Smooth muscle cell (in vitro differentiated cells): Measurements from ENCODE around the gene TSPAN17. TPM values are rescaled to one million over a fixed set of nuclear protein-coding genes. Genes with fewer than 3 reads are reported as not detected.

ENCODE experiments used
- DNase-seq: peaks from one replicate; lab custom pipeline; 2025; ENCODE audit not compliant: unreplicated experiment; lab: John Stamatoyannopoulos, UW
- H2AFZ ChIP-seq: fragments of 200-600 bp; sonication (generic); 2 replicates; pipeline ENCODE4 v1.6.0; 2016; ENCODE audit warnings: antibody characterized with exemption, low read depth, mild to moderate bottlenecking
- H3F3A ChIP-seq: fragments of 200-600 bp; sonication (generic); 2 replicates; pipeline ENCODE4 v1.6.0; 2017; ENCODE audit warnings: antibody characterized with exemption, low read depth
- H3K27ac ChIP-seq: fragments of 200-600 bp; sonication (generic); 2 replicates; pipeline ENCODE4 v1.5.1; 2016; ENCODE audit warnings: low read depth, mild to moderate bottlenecking
- H3K27me3 ChIP-seq: fragments of 200-600 bp; sonication (generic); 2 replicates; pipeline ENCODE4 v1.6.1; 2016; ENCODE audit warnings: low read depth, mild to moderate bottlenecking
- H3K36me3 ChIP-seq: fragments of 200-600 bp; sonication (generic); 2 replicates; pipeline ENCODE4 v1.5.1; 2016; ENCODE audit warnings: low read depth
- H3K4me1 ChIP-seq: fragments of 200-600 bp; sonication (generic); 2 replicates; pipeline ENCODE4 v1.5.1; 2016; ENCODE audit warnings: low read depth
- H3K4me2 ChIP-seq: fragments of 200-600 bp; sonication (generic); 2 replicates; pipeline ENCODE4 v1.6.0; 2016; ENCODE audit warnings: mild to moderate bottlenecking
- H3K4me3 ChIP-seq: fragments of 200-600 bp; sonication (generic); 2 replicates; pipeline ENCODE4 v1.5.1; 2016; ENCODE audit warnings: mild to moderate bottlenecking
- H3K79me2 ChIP-seq: fragments of 200-600 bp; sonication (generic); 2 replicates; pipeline ENCODE4 v1.6.0; 2016; ENCODE audit warnings: low read depth, mild to moderate bottlenecking
- H3K9ac ChIP-seq: fragments of 200-600 bp; sonication (generic); 2 replicates; pipeline ENCODE4 v1.6.0; 2016; ENCODE audit warnings: low read depth
- H3K9me3 ChIP-seq: fragments of 200-600 bp; sonication (generic); replicated peaks from 2 replicates; pipeline ENCODE4 v1.5.1; 2016; ENCODE audit warnings: low read depth
- H4K20me1 ChIP-seq: fragments of 200-600 bp; sonication (generic); 2 replicates; pipeline ENCODE4 v1.6.0; 2016; ENCODE audit warnings: low read depth
- WGBS: methylation state at CpG from one replicate; pipeline ENCODE4 v1.1.7; 2016; ENCODE audit warnings: low lambda C conversion rate; 5-methylcytosine and 5-hydroxymethylcytosine counted together
- polyA plus RNA-seq: library from polyadenylated mRNA; unstranded; fragments of >200 nt; fragmentation: Nextera tagmentation; extraction: Ambion mirVana; gene quantifications from 2 replicates; pipeline ENCODE4 v1.2.1, GENCODE V29; 2016
- total RNA-seq: library from RNA; depleted of rRNA; stranded (reverse); fragments of >200 nt; gene quantifications from 2 replicates; pipeline ENCODE4 v1.2.3, GENCODE V29; 2014
- TF ChIP-seq, protein P1 (sequence below): fragments of 200-600 bp; sonication (generic); IDR thresholded peaks from 2 replicates; pipeline ENCODE4 v1.5.1; 2017; ENCODE audit warnings: borderline replicate concordance, mild to moderate bottlenecking, antibody characterized with exemption; ENCODE audit not compliant: insufficient read depth, poor library complexity, severe bottlenecking

TSPAN17 gene
- total and polyA plus RNA-seq, 2 experiments from 2014 or later, result 29.7 to 31.0 TPM

DNA sequence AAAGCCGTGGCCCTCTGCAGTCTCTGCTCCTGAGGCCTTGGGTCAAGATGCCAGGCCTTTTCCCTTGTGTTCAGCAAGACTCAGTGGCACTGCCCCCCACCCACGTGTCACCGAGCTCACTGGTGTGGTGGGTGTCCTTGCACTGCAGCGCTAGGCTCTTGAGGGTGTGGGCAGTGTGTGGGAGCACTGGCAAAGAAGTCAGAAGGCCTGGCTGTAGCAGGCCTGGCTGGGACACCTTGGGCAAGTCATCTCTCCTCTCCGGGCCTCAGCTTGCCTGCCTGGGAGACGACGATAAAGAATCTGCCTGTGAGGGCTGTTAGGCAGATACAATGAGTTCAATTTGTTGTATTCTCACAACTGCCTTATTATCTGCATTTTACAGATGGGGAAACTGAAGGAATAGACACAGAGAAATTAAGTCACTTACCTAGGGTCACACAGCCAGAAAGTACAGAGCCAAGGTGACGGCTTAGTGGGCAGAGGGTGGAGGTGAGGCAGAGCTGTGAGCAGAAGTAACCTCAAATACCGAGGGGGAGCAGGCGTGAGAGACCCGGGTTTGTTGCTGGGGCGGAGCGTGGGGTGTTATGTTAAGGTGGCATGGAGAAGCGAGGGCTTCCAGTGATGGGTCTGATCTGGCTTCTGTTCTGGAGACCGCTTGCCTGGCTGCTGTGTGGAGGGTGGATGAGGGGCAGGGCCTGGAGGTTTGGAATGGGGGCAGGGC lies 1.4 kb downstream of the TSPAN17 start:
- TF ChIP-seq, protein P1, sequence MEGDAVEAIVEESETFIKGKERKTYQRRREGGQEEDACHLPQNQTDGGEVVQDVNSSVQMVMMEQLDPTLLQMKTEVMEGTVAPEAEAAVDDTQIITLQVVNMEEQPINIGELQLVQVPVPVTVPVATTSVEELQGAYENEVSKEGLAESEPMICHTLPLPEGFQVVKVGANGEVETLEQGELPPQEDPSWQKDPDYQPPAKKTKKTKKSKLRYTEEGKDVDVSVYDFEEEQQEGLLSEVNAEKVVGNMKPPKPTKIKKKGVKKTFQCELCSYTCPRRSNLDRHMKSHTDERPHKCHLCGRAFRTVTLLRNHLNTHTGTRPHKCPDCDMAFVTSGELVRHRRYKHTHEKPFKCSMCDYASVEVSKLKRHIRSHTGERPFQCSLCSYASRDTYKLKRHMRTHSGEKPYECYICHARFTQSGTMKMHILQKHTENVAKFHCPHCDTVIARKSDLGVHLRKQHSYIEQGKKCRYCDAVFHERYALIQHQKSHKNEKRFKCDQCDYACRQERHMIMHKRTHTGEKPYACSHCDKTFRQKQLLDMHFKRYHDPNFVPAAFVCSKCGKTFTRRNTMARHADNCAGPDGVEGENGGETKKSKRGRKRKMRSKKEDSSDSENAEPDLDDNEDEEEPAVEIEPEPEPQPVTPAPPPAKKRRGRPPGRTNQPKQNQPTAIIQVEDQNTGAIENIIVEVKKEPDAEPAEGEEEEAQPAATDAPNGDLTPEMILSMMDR, result no peak
- H3K27me3 ChIP-seq, result no peaks in the 10 kb centered on the region
- no peaks in the 10 kb centered on the region for H3K36me3 ChIP-seq
- no peak overlapping the region for H3K27ac ChIP-seq
- H3F3A ChIP-seq, result no peaks in the 10 kb centered on the region
- peaks cover 48% of the 10 kb centered on the region for H4K20me1 ChIP-seq
- H2AFZ ChIP-seq, result no peak overlapping the region
- peaks cover 11% of the 10 kb centered on the region for H3K4me1 ChIP-seq
- peak overlapping the region; percentile 95 for H3K4me2 ChIP-seq
- no peak overlapping the region for H3K9ac ChIP-seq
- H3K79me2 ChIP-seq, result peaks cover 14% of the 10 kb centered on the region
- peak overlapping the region; percentile 88 for H3K4me3 ChIP-seq
- WGBS, result 87% methylated on average over 15 of the region's 15 CpGs
- DNase-seq, result no peak
- H3K9me3 ChIP-seq, result no peaks in the 10 kb centered on the region

DNA sequence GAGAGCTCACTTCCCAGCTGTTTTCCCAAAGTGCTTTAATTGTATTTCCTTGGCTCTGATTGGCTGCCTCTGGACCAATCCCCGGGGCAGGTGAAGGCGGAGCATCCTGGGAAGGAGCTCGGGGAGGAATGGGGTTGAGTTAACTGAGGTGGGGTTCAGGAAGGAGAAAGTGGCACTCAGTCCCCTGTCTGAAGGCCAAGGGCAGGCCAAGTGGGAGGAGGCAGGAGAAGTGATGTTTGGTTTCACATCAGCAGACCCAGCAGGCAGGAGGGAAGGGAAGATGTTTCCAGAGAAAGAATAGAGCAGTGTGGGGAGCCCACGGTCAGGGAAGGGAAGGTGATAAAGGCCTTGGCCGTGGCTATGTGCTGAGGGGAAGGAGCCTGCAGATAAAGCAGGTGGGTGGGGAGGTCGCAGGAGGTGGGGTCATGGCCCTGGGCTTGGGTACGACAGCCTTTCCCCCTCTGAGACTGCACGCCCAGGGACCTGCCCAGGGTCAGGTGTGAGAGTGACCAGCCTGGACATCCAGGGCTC lies 3.1 kb downstream of the TSPAN17 start:
- Histone ChIP-seq H3K27me3 (no peaks in the 10 kb centered on the region), H2AFZ (no peak overlapping the region), H3K4me1 (peaks cover 11% of the 10 kb centered on the region), H3F3A (no peaks in the 10 kb centered on the region), H3K79me2 (peaks cover 14% of the 10 kb centered on the region), H3K4me2 (no peak overlapping the region), H3K36me3 (no peaks in the 10 kb centered on the region), H3K27ac (no peak overlapping the region), H3K9ac (no peak overlapping the region), H3K4me3 (no peak overlapping the region), H3K9me3 (no peaks in the 10 kb centered on the region), H4K20me1 (peaks cover 58% of the 10 kb centered on the region)
- TF ChIP-seq, protein P1, result no peak
- DNase-seq, result no peak
- 80% methylated on average over 7 of the region's 8 CpGs for WGBS

DNA sequence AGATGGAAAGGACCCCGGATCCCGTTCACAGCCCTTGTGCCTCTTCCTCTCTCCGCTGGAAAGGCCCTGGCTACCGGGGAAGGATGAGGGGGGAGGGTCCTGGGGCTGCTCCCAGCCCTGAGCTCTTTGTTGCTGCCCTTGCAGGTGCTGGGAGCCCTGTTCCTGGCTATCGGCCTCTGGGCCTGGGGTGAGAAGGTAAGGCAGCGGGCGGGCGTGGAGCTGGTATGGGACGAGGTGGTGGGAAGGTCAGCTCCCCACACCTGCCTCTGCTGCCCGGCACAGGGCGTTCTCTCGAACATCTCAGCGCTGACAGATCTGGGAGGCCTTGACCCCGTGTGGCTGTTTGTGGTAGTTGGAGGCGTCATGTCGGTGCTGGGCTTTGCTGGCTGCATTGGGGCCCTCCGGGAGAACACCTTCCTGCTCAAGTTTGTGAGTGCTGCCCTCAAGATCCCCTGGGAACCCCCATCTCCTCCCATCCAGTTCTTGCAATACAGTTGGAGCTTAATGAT lies 4.2 kb downstream of the TSPAN17 start:
- TF ChIP-seq, protein P1, result no peak
- peaks cover 10% of the 10 kb centered on the region for H3K4me1 ChIP-seq
- H3K79me2 ChIP-seq, result peaks cover 14% of the 10 kb centered on the region
- DNase-seq, result no peak
- no peaks in the 10 kb centered on the region for H3F3A ChIP-seq
- H3K27me3 ChIP-seq, result no peaks in the 10 kb centered on the region
- no peaks in the 10 kb centered on the region for H3K9me3 ChIP-seq
- H3K9ac ChIP-seq, result no peak overlapping the region
- no peak overlapping the region for H2AFZ ChIP-seq
- H3K27ac ChIP-seq, result no peak overlapping the region
- H4K20me1 ChIP-seq, result peaks cover 58% of the 10 kb centered on the region
- WGBS, result 92% methylated on average over 17 of the region's 17 CpGs
- no peaks in the 10 kb centered on the region for H3K36me3 ChIP-seq
- no peak overlapping the region for H3K4me3 ChIP-seq
- no peak overlapping the region for H3K4me2 ChIP-seq

DNA sequence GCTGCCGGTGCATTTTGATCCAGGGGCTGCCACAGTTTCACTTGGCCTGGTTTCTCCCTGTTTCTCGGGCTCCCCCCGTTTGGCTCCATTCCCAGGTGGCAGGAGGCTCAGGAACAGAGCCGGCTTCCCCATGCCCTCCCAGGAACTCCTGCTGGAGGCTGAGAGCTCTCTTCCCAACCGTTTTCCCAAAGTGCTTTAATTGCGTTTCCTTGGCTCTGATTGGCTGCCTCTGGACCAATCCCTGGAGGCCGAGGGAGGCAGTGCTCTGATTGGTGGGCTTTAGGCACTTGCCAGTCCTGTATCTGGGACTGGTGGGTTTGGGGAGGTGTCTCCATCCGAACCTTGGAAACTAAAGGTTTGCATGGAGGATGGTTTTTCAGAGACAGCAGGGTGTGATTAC lies 4.9 kb downstream of the TSPAN17 start:
- Histone ChIP-seq H4K20me1 (peaks cover 58% of the 10 kb centered on the region), H3K4me1 (peaks cover 8% of the 10 kb centered on the region), H2AFZ (no peak overlapping the region), H3K79me2 (peaks cover 14% of the 10 kb centered on the region), H3K9me3 (no peaks in the 10 kb centered on the region), H3K9ac (no peak overlapping the region), H3F3A (no peaks in the 10 kb centered on the region), H3K27me3 (no peaks in the 10 kb centered on the region), H3K4me3 (no peak overlapping the region), H3K27ac (no peak overlapping the region), H3K4me2 (no peak overlapping the region), H3K36me3 (no peaks in the 10 kb centered on the region)
- TF ChIP-seq, protein P1, result no peak
- WGBS, result 84% methylated on average over 8 of the region's 8 CpGs
- no peak for DNase-seq
